DMS153 treated with DMSO at 0.1 percent for 48 hours (cell line): ENCODE data around the gene ZW10.
A peak's percentile ranks its signal among the peaks of the same experiment; 100 is the strongest.
"Not testable (repeated sequence)": the region's sequence is repeated elsewhere in the genome, so short reads cannot be mapped to it uniquely, and the experiment has no call there.

Experiments used
- DNase-seq: peaks from one replicate; lab custom pipeline; 2025; ENCODE audit not compliant: unreplicated experiment; lab: John Stamatoyannopoulos, UW

The ZW10 gene

GRCh38 chr11:113764527-113765219 lies 8.8 kb downstream of the ZW10 start:
- no peak for DNase-seq

- DNase-seq: not testable (repeated sequence)
These were observed 10.5 kb downstream of the ZW10 start for GRCh38 chr11:113763040-113763439.

GRCh38 chr11:113760241-113760640 lies 13.3 kb downstream of the ZW10 start:
- DNase-seq: no peak

GRCh38 chr11:113752932-113753331 lies 20.6 kb downstream of the ZW10 start:
- no peak for DNase-seq

GRCh38 chr11:113736323-113736722 lies 37.2 kb downstream of the ZW10 start:
- DNase-seq: no peak

- no peak for DNase-seq
These were observed 41.4 kb downstream of the ZW10 start for GRCh38 chr11:113732092-113732491.

GRCh38 chr11:113730887-113731726 lies 42.4 kb downstream of the ZW10 start:
- DNase-seq: peak; percentile 6

- no peak for DNase-seq
These were observed 44.0 kb downstream of the ZW10 start for GRCh38 chr11:113729456-113729855.

- no peak for DNase-seq
These were observed 44.7 kb downstream of the ZW10 start for GRCh38 chr11:113728814-113729213.

- DNase-seq: no peak
These were observed 47.6 kb downstream of the ZW10 start for GRCh38 chr11:113725913-113726312.

- no peak for DNase-seq
These were observed 48.1 kb downstream of the ZW10 start for GRCh38 chr11:113725407-113725806.

- no peak for DNase-seq
These were observed 48.7 kb downstream of the ZW10 start for GRCh38 chr11:113724778-113725177.

- DNase-seq: no peak
These were observed 49.7 kb downstream of the ZW10 start for GRCh38 chr11:113723787-113724186.

GRCh38 chr11:113722934-113723333 lies 50.6 kb downstream of the ZW10 start:
- no peak for DNase-seq

- DNase-seq: no peak
These were observed 51.3 kb downstream of the ZW10 start for GRCh38 chr11:113722221-113722620.

GRCh38 chr11:113721462-113722066 lies 51.9 kb downstream of the ZW10 start:
- no peak for DNase-seq

- not testable (repeated sequence) for DNase-seq
These were observed 53.0 kb downstream of the ZW10 start for GRCh38 chr11:113720478-113720877.

GRCh38 chr11:113715882-113716625 lies 57.4 kb downstream of the ZW10 start:
- DNase-seq: no peak

- no peak for DNase-seq
These were observed 58.2 kb downstream of the ZW10 start for GRCh38 chr11:113715273-113715672.

GRCh38 chr11:113710989-113711388 lies 62.5 kb downstream of the ZW10 start:
- no peak for DNase-seq
